A549 (cell line): ENCODE measurements around the gene KLHL30. TPM values are rescaled to one million over a fixed set of nuclear protein-coding genes. Genes with fewer than 3 reads are reported as not detected.

Experiments
- ATAC-seq, 2 experiments: fragments of 200-7000 bp in 1 of 2; fragments of >200 bp in 1 of 2; cut with Nextera tagmentation in 1 of 2; cut with Tn5 transposase in 1 of 2; 3 replicates each; pipeline versions ENCODE4 v1.8.0 to v1.9.1; 2018 to 2020; ENCODE audit warnings: mild to moderate bottlenecking in 1 of 2, moderate library complexity in 1 of 2
- CTCF ChIA-PET: fragments of 300-600 bp; sonication (Branson Sonifier 250); formaldehyde crosslinking; extraction: SDS; loops from one replicate; lab custom pipeline; 2021; ENCODE audit warnings: antibody characterized with exemption, inconsistent platforms; lab: Yijun Ruan, JAX
- POLR2A ChIA-PET: fragments of 350-600 bp; formaldehyde crosslinking; extraction: SDS; loops from one replicate; lab custom pipeline; 2021; ENCODE audit warnings: antibody characterized with exemption, inconsistent platforms; lab: Yijun Ruan, JAX
- DNase-seq, 2 experiments: peaks; one replicate each; pipeline versions ENCODE4 v3.0.0 to v3.0.0-alpha.2; 2011 to 2016; ENCODE audit warnings: low read depth in 1 of 2, low spot score in 1 of 2
- FAIRE-seq: peaks from 2 replicates; lab custom pipeline; 2011; peaks lifted over from hg19 to GRCh38; lab: Jason Lieb, UNC
- H3K27ac ChIP-seq, 2 experiments: fragments of >200 bp; sonication (Bioruptor Twin); formaldehyde crosslinking; 3 replicates each; pipeline ENCODE4 v1.5.1; 2016 to 2017
- H3K4me1 ChIP-seq: fragments of >200 bp; sonication (Bioruptor Twin); formaldehyde crosslinking; 3 replicates; pipeline ENCODE4 v1.6.1; 2016
- H3K4me2 ChIP-seq: fragments of >200 bp; sonication (Bioruptor Twin); formaldehyde crosslinking; 3 replicates; pipeline ENCODE4 v1.6.1; 2016
- H3K4me3 ChIP-seq: fragments of >200 bp; sonication (Bioruptor Twin); formaldehyde crosslinking; 3 replicates; pipeline ENCODE4 v1.5.1; 2016
- H3K9me3 ChIP-seq: fragments of >200 bp; sonication (Bioruptor Twin); formaldehyde crosslinking; 3 replicates; pipeline ENCODE4 v1.6.1; 2016
- CEBPB ChIP-seq, 2 experiments: fragments of >200 bp in 1 of 2; sonication (Bioruptor Twin) in 1 of 2; formaldehyde crosslinking in 1 of 2; IDR thresholded peaks; 2 replicates each; pipeline ENCODE4 v1.6.1; 2012 to 2016
- EHF ChIP-seq: fragments of 250-450 bp; sonication (Bioruptor Pico); IDR thresholded peaks from 2 replicates; pipeline ENCODE4 v1.5.0; 2020; ENCODE audit warnings: mild to moderate bottlenecking
- ELK1 ChIP-seq: fragments of 150-350 bp; IDR thresholded peaks from 2 replicates; pipeline ENCODE4 v1.6.1; 2014; ENCODE audit warnings: low read depth, mild to moderate bottlenecking, low read length
- HMGXB4 ChIP-seq: fragments of 250-450 bp; sonication (Bioruptor Pico); IDR thresholded peaks from 2 replicates; pipeline ENCODE4 v1.5.0; 2021; ENCODE audit warnings: mild to moderate bottlenecking, moderate library complexity, borderline replicate concordance
- JUNB ChIP-seq: fragments of >200 bp; sonication (Bioruptor Twin); formaldehyde crosslinking; IDR thresholded peaks from 2 replicates; pipeline ENCODE4 v1.6.1; 2016
- PHF8 ChIP-seq: fragments of 200-600 bp; sonication (generic); IDR thresholded peaks from 2 replicates; pipeline ENCODE4 v1.6.1; 2016; ENCODE audit warnings: low read depth, mild to moderate bottlenecking, antibody characterized with exemption, moderate library complexity, borderline replicate concordance
- REST ChIP-seq: fragments of 200-600 bp; sonication (generic); IDR thresholded peaks from 2 replicates; pipeline ENCODE4 v1.6.1; 2016; ENCODE audit warnings: antibody characterized with exemption, mild to moderate bottlenecking, moderate library complexity
- TFCP2L1 ChIP-seq: fragments of 250-450 bp; sonication (Bioruptor Pico); IDR thresholded peaks from 2 replicates; pipeline ENCODE4 v1.5.0; 2021; ENCODE audit warnings: mild to moderate bottlenecking
- ZNF302 ChIP-seq: fragments of 250-450 bp; sonication (Bioruptor Pico); IDR thresholded peaks from 2 replicates; pipeline ENCODE4 v1.9.0; 2021; ENCODE audit warnings: inconsistent platforms, mild to moderate bottlenecking, moderate library complexity
- WGBS: methylation state at CpG from one replicate; pipeline ENCODE4 v1.1.6; 2017; ENCODE audit errors: missing lambda C conversion rate; 5-methylcytosine and 5-hydroxymethylcytosine counted together
- polyA plus RNA-seq, 4 experiments: library from polyadenylated mRNA; depleted of rRNA in 3 of 4; stranded (reverse); fragments of >200 nt; fragmentation: RNase III in 1 of 4; extraction: RNeasy Plus Mini Kit Qiagen cat#74134 plus additional on column Dnase treatment in 1 of 4; gene quantifications; 2 replicates in 3 of 4; 3 replicates in 1 of 4; pipeline ENCODE4 v1.2.3, GENCODE V29; 2011 to 2017
- TF ChIP-seq, protein P1 (sequence below): fragments of >200 bp; sonication (Bioruptor Twin); formaldehyde crosslinking; IDR thresholded peaks from 3 replicates; pipeline ENCODE4 v1.5.1; 2016
- TF ChIP-seq, protein P2 (sequence below): fragments of 450-650 bp; IDR thresholded peaks from 2 replicates; pipeline ENCODE4 v1.6.1; 2014; ENCODE audit warnings: antibody characterized with exemption
- TF ChIP-seq, protein P3 (sequence below): fragments of >200 bp; sonication (Bioruptor Twin); formaldehyde crosslinking; IDR thresholded peaks from 2 replicates; pipeline ENCODE4 v1.6.1; 2016

The KLHL30 gene
- polyA plus RNA-seq, 2 of the 4 experiments (the other 2 are of a cell fraction), result 0.04 TPM

DNA sequence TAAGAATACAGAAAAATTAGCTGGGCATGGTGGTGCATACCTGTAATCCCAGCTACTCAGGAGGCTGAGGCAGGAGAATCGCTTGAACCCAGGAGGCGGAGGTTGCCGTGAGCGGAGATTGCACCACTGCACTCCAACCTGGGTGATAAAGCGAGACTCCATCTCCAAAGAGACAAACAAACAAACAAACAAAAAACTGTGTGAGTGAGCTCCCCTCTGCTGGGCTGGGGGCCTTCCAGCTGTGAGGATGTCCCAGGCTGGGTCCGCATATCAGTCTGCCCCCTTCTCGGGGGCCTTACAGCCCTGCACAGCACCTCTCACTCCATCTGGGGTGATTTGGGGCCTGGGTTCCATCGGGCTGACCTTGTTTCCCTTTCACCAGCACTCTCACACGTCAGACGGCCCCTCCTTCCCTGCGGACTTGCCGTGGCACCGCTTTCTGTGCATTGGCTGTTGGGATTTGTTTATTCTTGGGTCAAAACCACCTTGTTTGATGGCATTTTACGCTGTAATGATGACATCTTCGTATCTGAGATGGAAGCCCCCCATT is 2.8 kb upstream of the KLHL30 start:
- ChIA-PET POLR2A (no interaction called here), CTCF (interaction anchor here (0.6 to 1.3 kb wide), 3 partner anchors 9 to 277 kb away, joined by 3 to 5 read pairs (median 3); no protein-coding TSS in a partner anchor)
- FAIRE-seq (no peak), ATAC-seq (no peak), DNase-seq (no peak)
- Histone ChIP-seq H3K9me3 (no peaks in the 10 kb centered on the region), H3K4me1 (peaks cover 20% of the 10 kb centered on the region; the same call in 2 of the 3 replicates), H3K4me2 (no peak overlapping the region), H3K4me3 (no peak overlapping the region), H3K27ac (no peak overlapping the region)
- 80% methylated on average over 15 of the region's 15 CpGs for WGBS
- TF ChIP-seq ZNF302 (CRISPR knock-in tag), result no peak
- no peak for TF ChIP-seq TFCP2L1 (CRISPR knock-in tag)
- no peak for TF ChIP-seq JUNB
- TF ChIP-seq, protein P1, sequence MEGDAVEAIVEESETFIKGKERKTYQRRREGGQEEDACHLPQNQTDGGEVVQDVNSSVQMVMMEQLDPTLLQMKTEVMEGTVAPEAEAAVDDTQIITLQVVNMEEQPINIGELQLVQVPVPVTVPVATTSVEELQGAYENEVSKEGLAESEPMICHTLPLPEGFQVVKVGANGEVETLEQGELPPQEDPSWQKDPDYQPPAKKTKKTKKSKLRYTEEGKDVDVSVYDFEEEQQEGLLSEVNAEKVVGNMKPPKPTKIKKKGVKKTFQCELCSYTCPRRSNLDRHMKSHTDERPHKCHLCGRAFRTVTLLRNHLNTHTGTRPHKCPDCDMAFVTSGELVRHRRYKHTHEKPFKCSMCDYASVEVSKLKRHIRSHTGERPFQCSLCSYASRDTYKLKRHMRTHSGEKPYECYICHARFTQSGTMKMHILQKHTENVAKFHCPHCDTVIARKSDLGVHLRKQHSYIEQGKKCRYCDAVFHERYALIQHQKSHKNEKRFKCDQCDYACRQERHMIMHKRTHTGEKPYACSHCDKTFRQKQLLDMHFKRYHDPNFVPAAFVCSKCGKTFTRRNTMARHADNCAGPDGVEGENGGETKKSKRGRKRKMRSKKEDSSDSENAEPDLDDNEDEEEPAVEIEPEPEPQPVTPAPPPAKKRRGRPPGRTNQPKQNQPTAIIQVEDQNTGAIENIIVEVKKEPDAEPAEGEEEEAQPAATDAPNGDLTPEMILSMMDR, result no peak
- TF ChIP-seq, protein P2, sequence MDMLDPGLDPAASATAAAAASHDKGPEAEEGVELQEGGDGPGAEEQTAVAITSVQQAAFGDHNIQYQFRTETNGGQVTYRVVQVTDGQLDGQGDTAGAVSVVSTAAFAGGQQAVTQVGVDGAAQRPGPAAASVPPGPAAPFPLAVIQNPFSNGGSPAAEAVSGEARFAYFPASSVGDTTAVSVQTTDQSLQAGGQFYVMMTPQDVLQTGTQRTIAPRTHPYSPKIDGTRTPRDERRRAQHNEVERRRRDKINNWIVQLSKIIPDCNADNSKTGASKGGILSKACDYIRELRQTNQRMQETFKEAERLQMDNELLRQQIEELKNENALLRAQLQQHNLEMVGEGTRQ, result no peak
- no peak for TF ChIP-seq PHF8
- TF ChIP-seq ELK1, result no peak
- no peak for TF ChIP-seq HMGXB4 (CRISPR knock-in tag)
- no peak for TF ChIP-seq REST

- peak overlapping the region; percentile 54 to 76; a peak in 5 of 6 replicates for H3K27ac ChIP-seq
- ChIA-PET POLR2A (no interaction called here), CTCF (interaction anchor here (1.1 kb wide), 1 partner anchor 28 kb away, joined by 3 read pairs; no protein-coding TSS in a partner anchor)
- ATAC-seq (peak; percentile 68 to 87), FAIRE-seq (no peak), DNase-seq (peak in 1 of 2 experiments; percentile 56)
- H3K4me2 ChIP-seq, result peak overlapping the region; percentile 41
- TF ChIP-seq CEBPB (IDR thresholded peaks at IDR 0.05) (peak; percentile 97), EHF (no peak)
- TF ChIP-seq, protein P3, sequence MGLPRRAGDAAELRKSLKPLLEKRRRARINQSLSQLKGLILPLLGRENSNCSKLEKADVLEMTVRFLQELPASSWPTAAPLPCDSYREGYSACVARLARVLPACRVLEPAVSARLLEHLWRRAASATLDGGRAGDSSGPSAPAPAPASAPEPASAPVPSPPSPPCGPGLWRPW, result peak; percentile 88
- no peak overlapping the region for H3K4me3 ChIP-seq
- no peaks in the 10 kb centered on the region for H3K9me3 ChIP-seq
- peaks cover 31% of the 10 kb centered on the region for H3K4me1 ChIP-seq
- 71% methylated on average over 10 of the region's 14 CpGs for WGBS
Observed at GRCh38 chr2:238136820-238137537, 1.5 kb upstream of the KLHL30 start.
